22Rv1 (cell line): ENCODE results near the gene TMEM89.

ENCODE experiments used
- H3K27ac ChIP-seq: fragments of 450-650 bp; 2 replicates; pipeline ENCODE4 v1.5.1; 2017
- ZFX ChIP-seq: fragments of 450-650 bp; IDR thresholded peaks from 2 replicates; pipeline ENCODE4 v1.6.1; 2017; ENCODE audit warnings: antibody characterized with exemption, borderline replicate concordance
- TF ChIP-seq, protein P1 (sequence below): fragments of 450-650 bp; IDR thresholded peaks from 2 replicates; pipeline ENCODE4 v1.5.1; 2017; ENCODE audit warnings: mild to moderate bottlenecking

The TMEM89 gene

DNA sequence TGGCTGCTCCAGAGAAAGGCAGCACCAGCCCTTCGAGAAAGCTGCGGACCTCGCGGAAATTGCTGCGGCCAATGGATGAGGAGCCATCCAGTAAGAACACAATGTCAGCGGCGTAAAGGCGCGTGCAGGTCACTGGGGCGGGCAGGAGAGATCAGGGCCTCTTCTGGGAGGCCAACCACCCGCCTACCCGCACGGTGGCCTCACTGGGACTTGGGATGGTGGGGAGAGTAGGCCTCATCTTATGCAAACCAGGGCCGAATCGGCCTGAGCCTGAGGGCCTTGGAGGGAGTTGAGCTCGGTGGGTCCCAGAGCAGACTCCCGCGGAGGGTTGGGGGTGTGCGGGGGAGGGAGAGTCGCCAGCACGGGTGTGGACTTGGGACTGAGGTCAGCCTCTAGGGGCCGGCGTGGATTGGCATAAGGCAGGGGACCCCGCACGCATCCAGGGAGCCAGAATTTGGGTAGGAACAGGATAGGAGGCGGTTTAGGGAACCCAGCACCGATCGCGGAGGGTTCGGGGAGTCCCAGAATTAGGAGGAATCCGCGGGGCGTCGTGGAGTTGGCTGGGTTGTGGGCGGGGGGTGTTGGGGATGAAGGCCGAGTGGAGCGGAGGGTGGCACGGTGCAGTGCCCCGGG, 27.0 kb downstream of the TMEM89 start:
- H3K27ac ChIP-seq = no peak overlapping the region
- no peak for TF ChIP-seq ZFX
- TF ChIP-seq, protein P1, sequence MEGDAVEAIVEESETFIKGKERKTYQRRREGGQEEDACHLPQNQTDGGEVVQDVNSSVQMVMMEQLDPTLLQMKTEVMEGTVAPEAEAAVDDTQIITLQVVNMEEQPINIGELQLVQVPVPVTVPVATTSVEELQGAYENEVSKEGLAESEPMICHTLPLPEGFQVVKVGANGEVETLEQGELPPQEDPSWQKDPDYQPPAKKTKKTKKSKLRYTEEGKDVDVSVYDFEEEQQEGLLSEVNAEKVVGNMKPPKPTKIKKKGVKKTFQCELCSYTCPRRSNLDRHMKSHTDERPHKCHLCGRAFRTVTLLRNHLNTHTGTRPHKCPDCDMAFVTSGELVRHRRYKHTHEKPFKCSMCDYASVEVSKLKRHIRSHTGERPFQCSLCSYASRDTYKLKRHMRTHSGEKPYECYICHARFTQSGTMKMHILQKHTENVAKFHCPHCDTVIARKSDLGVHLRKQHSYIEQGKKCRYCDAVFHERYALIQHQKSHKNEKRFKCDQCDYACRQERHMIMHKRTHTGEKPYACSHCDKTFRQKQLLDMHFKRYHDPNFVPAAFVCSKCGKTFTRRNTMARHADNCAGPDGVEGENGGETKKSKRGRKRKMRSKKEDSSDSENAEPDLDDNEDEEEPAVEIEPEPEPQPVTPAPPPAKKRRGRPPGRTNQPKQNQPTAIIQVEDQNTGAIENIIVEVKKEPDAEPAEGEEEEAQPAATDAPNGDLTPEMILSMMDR = no peak

- no peak overlapping the region for H3K27ac ChIP-seq
- TF ChIP-seq, protein P1 = no peak
- TF ChIP-seq ZFX = no peak
Observed at GRCh38 chr3:48593337-48593736, 28.2 kb downstream of the TMEM89 start.

DNA sequence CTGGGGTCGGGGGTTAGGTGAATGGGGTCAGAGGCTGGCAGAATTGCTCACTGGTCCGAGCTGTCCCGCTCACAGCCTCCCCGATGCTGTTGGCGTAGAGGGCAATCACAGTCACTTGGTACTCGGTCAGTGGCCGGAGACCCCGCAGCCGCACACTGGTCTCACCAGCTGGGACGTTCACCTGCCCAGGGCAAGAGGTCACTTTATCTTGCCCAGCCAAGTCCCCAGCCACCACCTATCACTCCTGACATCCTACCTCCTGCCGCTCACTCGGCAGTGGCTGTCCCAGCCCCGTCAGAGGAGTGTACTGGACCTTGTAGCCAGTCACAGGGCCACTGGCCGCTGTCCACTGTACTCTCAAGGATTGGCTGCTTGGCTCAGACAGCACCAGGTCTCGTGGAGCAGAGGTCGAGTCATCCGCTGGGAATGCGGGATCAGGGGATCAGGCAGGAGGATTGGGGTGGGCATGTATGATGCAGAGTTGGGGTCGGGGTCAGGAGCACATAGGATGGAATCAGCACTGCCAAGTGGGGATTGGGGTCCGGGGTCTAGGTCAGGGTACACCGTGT, 29.0 kb downstream of the TMEM89 start:
- H3K27ac ChIP-seq = no peak overlapping the region

DNA sequence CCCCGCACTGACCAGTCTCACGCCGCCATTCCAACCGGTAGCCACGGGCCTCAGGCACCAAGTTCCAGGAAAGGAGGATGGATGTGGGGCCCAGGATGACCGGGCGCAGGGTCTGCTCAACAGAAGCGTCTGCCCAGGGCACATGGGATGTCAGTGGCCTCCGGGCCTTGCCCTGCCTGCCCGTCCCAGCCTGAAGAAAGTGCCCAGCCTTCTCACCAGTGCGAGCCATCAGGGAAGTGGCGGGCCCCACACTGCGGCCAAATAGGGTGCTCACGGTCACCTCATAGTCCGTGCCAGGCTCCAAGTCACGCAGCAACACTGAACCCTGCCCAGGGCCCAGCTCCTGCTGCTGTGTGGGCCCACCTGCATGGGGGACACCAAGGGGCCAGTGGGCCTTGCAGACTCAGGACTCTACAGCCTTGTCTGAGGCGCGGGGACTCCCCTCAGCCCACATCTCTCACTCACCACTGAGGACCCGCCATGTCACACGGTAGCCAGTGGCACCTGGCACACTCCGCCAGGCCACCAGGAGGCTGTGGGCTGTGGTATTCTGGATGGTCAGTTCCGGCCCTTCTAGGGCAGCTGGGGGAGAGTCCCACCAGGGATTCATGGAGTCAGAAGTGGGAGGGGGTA, 29.6 kb downstream of the TMEM89 start:
- H3K27ac ChIP-seq = no peak overlapping the region
- TF ChIP-seq, protein P1 = no peak
- no peak for TF ChIP-seq ZFX

More for the DNA sequence above, 29.0 kb downstream of the TMEM89 start:
- TF ChIP-seq ZFX = no peak
- TF ChIP-seq, protein P1 = no peak

- H3K27ac ChIP-seq = no peak overlapping the region
- TF ChIP-seq, protein P1 = no peak
- TF ChIP-seq ZFX = no peak
Observed at GRCh38 chr3:48591436-48591835, 30.1 kb downstream of the TMEM89 start.

DNA sequence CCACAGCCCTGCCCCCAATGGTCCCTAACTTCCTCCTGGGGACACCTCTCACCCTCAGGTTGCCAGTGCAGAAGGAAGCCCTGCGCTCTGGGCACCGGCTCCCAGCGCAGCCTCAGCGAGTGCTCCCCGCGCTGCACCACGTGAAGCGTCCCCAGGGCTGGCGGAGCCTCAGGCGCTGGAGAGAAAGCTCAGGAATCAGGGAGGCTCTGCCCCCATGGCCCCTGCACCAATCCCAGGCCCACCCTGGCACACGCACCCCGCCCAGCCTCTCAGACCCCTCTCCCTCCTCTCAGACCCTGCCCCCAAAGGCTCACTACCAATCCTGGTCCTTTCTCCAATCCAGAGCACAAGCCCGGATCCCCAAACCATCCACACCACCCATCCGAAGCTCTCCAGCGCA, 33.3 kb downstream of the TMEM89 start:
- no peak overlapping the region for H3K27ac ChIP-seq
- TF ChIP-seq, protein P1 = no peak

- no peak for TF ChIP-seq ZFX
- TF ChIP-seq, protein P1 = no peak
- H3K27ac ChIP-seq = no peak overlapping the region
Observed at GRCh38 chr3:48587686-48588085, 33.9 kb downstream of the TMEM89 start.
